Activated B cell treated with CpG ODN at 0.5 μM for 24 hours (primary cell): ENCODE results near the gene RPS25. TPM values are rescaled to one million over a fixed set of nuclear protein-coding genes. Genes with fewer than 3 reads are reported as not detected.

ENCODE experiments used
- ATAC-seq: fragments of 200-7000 bp; cut with Tn5 transposase; one replicate; pipeline ENCODE4 v1.10.0; 2021; ENCODE audit warnings: low read depth, mild to moderate bottlenecking, moderate library complexity
- CTCF ChIA-PET: fragments of 350-600 bp; sonication (Branson Sonifier 250); formaldehyde crosslinking; loops from one replicate; lab custom pipeline; 2021; ENCODE audit warnings: antibody characterized with exemption; lab: Charles Lee
- POLR2A ChIA-PET: fragments of 350-600 bp; sonication (Branson Sonifier 250); formaldehyde crosslinking; loops from one replicate; lab custom pipeline; 2021; ENCODE audit warnings: antibody characterized with exemption; lab: Charles Lee
- DNase-seq: peaks from one replicate; pipeline ENCODE4 v3.0.0; 2022
- H3K27ac Mint-ChIP-seq: one replicate; pipeline ENCODE4 v1.8.0; 2020; ENCODE audit warnings: mixed read lengths
- H3K27me3 Mint-ChIP-seq: one replicate; pipeline ENCODE4 v1.8.0; 2021; ENCODE audit warnings: mixed read lengths
- H3K36me3 Mint-ChIP-seq: one replicate; pipeline ENCODE4 v1.8.0; 2021; ENCODE audit warnings: low read depth, mixed read lengths
- H3K4me1 Mint-ChIP-seq: one replicate; pipeline ENCODE4 v1.8.0; 2021; ENCODE audit warnings: mixed read lengths
- H3K4me3 Mint-ChIP-seq: one replicate; pipeline ENCODE4 v1.8.0; 2020; ENCODE audit warnings: mild to moderate bottlenecking, mixed read lengths
- H3K9me3 Mint-ChIP-seq: one replicate; pipeline ENCODE4 v1.8.0; 2020; ENCODE audit warnings: mixed read lengths
- intact Hi-C: fragments of 100-400 bp; cut with micrococcal nuclease; formaldehyde crosslinking; loops from one replicate; pipeline ENCODE4 v1.15.1; 2024
- total RNA-seq: library from RNA; stranded (reverse); gene quantifications from 2 replicates; pipeline ENCODE4 v1.2.3, GENCODE V29; 2022
- TF ChIP-seq, protein P1 (sequence below): fragments of 200-600 bp; IDR thresholded peaks from one replicate; pipeline ENCODE4 v1.8.0; 2022; ENCODE audit warnings: antibody characterized with exemption, mild to moderate bottlenecking

Gene RPS25
- total RNA-seq, 1 donor from 2014 or later = 2,191 TPM

DNA sequence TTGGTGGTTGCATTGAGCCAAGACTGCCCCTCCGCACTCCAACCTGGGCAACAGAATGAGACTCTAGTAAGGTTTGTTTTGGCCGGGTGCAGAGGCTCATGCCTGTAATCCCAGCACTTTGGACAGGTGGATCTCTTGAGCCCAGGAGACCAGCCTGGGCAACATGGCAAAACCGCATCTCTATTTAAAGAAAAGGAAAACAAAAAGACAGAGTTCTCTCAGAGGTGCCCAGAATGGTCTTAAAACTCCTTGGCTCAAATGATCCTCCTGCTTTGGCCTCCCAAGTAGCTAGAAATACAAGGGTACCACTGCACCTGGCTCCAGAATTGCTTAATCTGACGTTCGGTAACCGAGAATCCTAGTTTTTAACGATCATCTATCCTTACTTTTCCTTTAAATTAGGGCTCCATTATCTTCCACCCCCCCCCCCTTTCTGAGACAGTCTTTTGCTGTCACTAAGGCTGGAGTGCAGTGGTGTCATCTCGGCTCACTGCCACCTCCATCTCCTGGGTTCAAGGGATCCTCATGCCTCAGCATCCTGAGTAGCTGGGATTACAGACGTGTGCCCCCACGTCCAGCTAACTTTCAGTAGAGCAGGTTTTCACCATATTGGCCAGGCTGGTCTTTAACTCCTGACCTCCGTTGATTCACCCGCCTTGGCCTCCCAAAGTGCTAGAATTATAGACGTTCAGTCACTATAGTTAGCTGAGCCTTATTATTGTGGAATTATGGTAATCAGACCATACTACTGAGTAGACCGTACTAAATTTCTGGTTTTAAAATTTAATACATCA, 1.7 kb downstream of the RPS25 start:
- DNase-seq = no peak
- CTCF ChIA-PET = no interaction called here
- ATAC-seq = no peak
- intact Hi-C loops = loop anchor here (5.0 kb wide), 2 partner anchors 181 to 224 kb away; partner anchors contain the start of gene DDX6
- peaks cover 52% of the 10 kb centered on the region for H3K4me1 Mint-ChIP-seq
- POLR2A ChIA-PET = interaction anchor here (0.5 to 3.9 kb wide), 5 partner anchors 18 to 581 kb away, joined by 3 to 23 read pairs (median 7); partner anchors contain the start of genes CENATAC and VPS11
- peak overlapping the region; percentile 99 for H3K4me3 Mint-ChIP-seq
- H3K9me3 Mint-ChIP-seq = no peaks in the 10 kb centered on the region
- H3K27ac Mint-ChIP-seq = peak overlapping the region; percentile 100
- peaks cover 79% of the 10 kb centered on the region for H3K36me3 Mint-ChIP-seq
- TF ChIP-seq, protein P1, sequence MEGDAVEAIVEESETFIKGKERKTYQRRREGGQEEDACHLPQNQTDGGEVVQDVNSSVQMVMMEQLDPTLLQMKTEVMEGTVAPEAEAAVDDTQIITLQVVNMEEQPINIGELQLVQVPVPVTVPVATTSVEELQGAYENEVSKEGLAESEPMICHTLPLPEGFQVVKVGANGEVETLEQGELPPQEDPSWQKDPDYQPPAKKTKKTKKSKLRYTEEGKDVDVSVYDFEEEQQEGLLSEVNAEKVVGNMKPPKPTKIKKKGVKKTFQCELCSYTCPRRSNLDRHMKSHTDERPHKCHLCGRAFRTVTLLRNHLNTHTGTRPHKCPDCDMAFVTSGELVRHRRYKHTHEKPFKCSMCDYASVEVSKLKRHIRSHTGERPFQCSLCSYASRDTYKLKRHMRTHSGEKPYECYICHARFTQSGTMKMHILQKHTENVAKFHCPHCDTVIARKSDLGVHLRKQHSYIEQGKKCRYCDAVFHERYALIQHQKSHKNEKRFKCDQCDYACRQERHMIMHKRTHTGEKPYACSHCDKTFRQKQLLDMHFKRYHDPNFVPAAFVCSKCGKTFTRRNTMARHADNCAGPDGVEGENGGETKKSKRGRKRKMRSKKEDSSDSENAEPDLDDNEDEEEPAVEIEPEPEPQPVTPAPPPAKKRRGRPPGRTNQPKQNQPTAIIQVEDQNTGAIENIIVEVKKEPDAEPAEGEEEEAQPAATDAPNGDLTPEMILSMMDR = no peak
- no peaks in the 10 kb centered on the region for H3K27me3 Mint-ChIP-seq

DNA sequence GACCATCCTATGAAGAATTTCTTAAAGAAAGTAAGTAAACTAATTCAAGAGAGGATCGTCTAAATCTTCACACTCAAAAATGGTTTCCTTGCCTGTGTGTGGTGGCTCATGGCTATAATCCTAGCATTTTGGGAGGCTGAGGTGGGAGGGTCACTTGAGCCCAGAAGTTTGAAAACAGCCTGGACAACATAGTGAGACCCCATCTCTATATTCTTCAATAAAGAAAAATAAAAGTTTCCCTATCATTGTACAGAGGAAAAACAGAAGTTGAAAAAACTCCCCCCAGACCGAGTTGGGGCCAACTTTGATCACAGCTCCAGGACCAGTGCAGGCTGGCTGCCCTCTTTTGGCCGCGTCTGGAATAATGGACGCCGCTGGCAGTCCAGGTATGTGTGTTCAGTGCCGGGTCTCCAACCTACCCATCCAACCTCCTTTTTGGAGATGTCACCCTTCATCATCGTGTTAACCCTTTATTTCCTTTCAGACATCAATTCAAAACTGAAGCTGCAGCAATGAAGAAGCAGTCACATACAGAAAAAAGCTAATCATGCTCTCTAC, 3.0 kb downstream of the RPS25 start:
- POLR2A ChIA-PET = interaction anchor here (0.5 to 3.9 kb wide), 3 partner anchors 12 to 41 kb away, joined by 3 to 18 read pairs (median 7); partner anchors contain the start of gene CENATAC
- intact Hi-C loops = loop anchor here (5.0 kb wide), 2 partner anchors 182 to 223 kb away; partner anchors contain the start of gene DDX6
- H3K9me3 Mint-ChIP-seq = no peaks in the 10 kb centered on the region
- H3K4me1 Mint-ChIP-seq = peaks cover 49% of the 10 kb centered on the region
- H3K27me3 Mint-ChIP-seq = no peaks in the 10 kb centered on the region
- peaks cover 86% of the 10 kb centered on the region for H3K36me3 Mint-ChIP-seq
- no peak overlapping the region for H3K27ac Mint-ChIP-seq
- CTCF ChIA-PET = no interaction called here
- no peak for ATAC-seq
- DNase-seq = no peak
- TF ChIP-seq, protein P1 = no peak
- H3K4me3 Mint-ChIP-seq = peak overlapping the region; percentile 28

DNA sequence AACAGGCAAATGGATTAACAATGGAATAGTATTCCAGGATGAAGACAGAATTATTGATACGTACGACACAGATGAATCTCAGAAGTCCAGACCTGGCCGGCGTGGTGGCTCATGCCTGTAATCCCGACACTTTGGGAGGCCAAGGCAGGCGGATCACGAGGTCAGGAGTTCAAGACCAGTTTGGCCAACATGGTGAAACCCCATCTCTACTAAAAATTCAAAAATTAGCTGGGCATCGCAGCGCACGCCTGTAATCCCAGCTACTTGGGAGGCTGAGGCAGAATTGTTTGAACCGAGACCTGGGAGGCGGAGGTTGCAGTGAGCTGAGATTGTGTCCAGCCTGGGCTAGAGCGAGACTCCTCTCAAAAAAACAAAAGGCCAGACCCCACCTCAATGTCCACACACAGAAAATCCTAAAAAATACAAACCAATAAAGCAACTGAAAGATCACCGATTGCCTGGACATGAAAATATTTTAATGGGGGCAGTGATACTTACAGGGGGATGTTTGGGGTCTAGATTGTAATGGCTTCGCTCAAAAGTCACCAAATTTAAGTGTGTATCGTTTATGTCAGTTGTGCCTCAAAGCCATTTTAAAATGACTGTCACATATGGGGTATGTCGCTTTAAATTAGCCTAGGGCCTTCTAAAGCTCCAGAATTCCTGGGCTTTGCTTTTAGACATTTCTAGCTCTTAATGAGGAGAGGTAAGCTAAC, 3.8 kb downstream of the RPS25 start:
- ChIA-PET CTCF (no interaction called here), POLR2A (interaction anchor here (0.5 to 3.9 kb wide), 3 partner anchors 12 to 18 kb away, joined by 3 to 18 read pairs (median 4); partner anchors contain the start of gene CENATAC)
- TF ChIP-seq, protein P1 = no peak
- DNase-seq = no peak
- Mint-ChIP-seq H3K27me3 (no peaks in the 10 kb centered on the region), H3K36me3 (peaks cover 83% of the 10 kb centered on the region), H3K4me1 (peaks cover 41% of the 10 kb centered on the region), H3K9me3 (no peaks in the 10 kb centered on the region), H3K27ac (no peak overlapping the region), H3K4me3 (no peak overlapping the region)
- ATAC-seq = no peak
- intact Hi-C loops = no loop called here

DNA sequence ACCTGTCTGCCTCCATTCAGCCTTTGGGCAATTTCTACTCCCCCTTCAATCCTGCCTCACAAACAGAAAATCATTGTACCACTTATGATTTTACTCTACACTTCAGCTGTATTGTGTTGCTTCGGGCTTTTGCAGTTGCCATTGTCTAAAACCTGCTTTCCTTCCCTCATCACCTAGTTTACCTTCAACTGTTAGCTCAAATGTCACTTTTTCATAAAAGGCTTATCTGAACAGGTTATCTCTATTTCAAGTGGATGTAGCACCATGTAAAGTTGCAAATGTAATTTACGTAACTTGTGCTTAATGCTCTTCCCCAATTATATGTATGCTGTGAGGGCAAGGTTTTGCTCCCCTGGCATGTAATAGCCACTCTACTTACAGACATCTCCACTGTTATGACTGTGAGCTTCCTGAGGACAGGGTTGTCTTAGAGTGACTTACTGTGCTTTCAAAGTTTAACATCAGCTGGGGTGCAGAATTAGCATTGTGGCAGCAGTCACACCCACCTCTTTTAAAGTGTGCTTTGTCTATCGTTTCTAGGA, 5.4 kb downstream of the RPS25 start:
- no peaks in the 10 kb centered on the region for H3K27me3 Mint-ChIP-seq
- H3K36me3 Mint-ChIP-seq = peaks cover 82% of the 10 kb centered on the region
- peaks cover 28% of the 10 kb centered on the region for H3K4me1 Mint-ChIP-seq
- ATAC-seq (no peak), DNase-seq (no peak)
- H3K4me3 Mint-ChIP-seq = no peak overlapping the region
- ChIA-PET POLR2A (interaction anchor here (0.6 to 3.9 kb wide), 3 partner anchors 14 to 49 kb away, joined by 4 to 18 read pairs (median 10); partner anchors contain the start of gene CENATAC), CTCF (no interaction called here)
- H3K9me3 Mint-ChIP-seq = no peaks in the 10 kb centered on the region
- H3K27ac Mint-ChIP-seq = no peak overlapping the region
- intact Hi-C loops = no loop called here
- TF ChIP-seq, protein P1 = no peak
